Stimulated activated CD4-positive, alpha-beta T cell treated with anti-CD3 and anti-CD28 coated beads, Interleukin-12 subunit alpha, Interleukin-12 subunit beta, amount 100 ng/mL, for 48 hours (primary cell): ENCODE results near the gene SLC12A8.

ENCODE experiments used
- DNase-seq, 3 donors: peaks; one replicate each; pipeline ENCODE4 v3.0.0-alpha.2; 2020; ENCODE audit warnings: low read depth in 2 of 3, low spot score in 1 of 3

Gene SLC12A8

DNA sequence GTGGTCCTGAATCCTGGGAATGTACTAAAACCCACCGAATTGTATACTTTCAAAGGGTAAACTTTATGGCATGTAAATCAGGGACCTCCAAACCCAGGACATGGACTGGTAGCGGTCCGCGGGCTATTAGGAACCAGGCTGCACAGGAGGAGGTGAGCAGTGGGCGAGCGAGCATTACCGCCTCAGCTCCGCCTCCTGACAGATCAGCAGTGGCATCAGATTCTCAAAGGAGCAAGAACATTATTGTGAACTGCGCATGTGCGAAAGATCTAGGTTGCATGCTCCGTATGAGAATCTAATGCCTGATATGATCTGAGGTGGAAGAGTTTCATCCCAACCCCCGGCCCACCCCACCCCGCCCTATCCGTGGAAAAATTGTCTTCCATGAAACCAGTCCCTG, 178.9 kb downstream of the SLC12A8 start:
- DNase-seq = no peak

DNA sequence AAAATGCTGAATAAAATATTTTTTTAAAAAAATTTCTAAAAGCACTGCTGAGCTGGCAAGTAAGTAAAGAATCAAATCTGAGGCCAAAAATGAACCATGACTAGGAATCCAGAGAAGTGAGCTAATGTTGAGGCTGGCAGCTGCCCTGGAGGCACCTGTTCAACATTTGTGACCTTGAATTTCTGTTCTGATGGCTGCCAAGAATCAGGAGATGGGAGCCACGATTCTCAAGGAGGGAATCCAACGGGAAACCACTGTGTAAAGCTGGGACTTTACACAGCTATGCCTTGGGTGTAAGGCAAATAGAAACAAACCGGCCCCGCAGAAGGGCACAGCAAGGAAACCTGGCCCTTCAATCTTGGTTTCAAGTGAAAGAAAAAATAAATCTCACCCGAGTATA, 179.4 kb downstream of the SLC12A8 start:
- DNase-seq = no peak

DNA sequence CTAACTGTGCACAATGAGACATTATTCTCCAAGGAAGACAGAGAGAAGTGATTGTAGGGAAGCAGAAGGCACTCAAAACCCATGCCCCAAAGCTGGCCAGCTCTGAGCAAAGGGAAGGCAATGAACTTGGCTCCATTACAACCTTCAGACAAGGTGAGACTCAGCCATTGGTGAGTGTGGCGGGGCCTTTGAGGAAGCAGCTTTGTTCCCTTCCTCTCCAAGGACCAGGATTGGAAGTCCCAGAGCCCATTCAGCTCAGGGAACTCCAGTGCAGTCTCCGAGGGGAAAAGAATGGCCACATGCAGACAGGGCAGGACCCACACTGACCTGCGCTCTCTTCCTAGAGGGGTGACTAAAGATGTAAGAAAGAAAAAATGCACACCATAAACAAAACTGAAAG, 179.9 kb downstream of the SLC12A8 start:
- no peak for DNase-seq
